HepG2 (cell line): Measurements from ENCODE around the gene LEP. TPM values are rescaled to one million over a fixed set of nuclear protein-coding genes. Genes with fewer than 3 reads are reported as not detected.

ENCODE experiments used
- ATAC-seq: fragments of 200-7000 bp; cut with Tn5 transposase; 3 replicates; pipeline ENCODE4 v1.9.1; 2020; ENCODE audit warnings: mild to moderate bottlenecking, moderate library complexity
- BruUV-seq: library from RNA; stranded (reverse); fragments of 400-500 nt; replicated peaks from 2 replicates; lab custom pipeline; 2021; lab: Mats Ljungman, UMichigan
- CTCF ChIA-PET: fragments of 300-600 bp; formaldehyde crosslinking; extraction: SDS; loops from one replicate; lab custom pipeline; 2021; ENCODE audit warnings: low total read pairs, inconsistent platforms, low intra/inter-chr PET ratio; lab: Yijun Ruan, JAX
- POLR2A ChIA-PET: fragments of 350-600 bp; sonication (Branson Sonifier 250); formaldehyde crosslinking; loops from one replicate; lab custom pipeline; 2020; ENCODE audit warnings: antibody characterized with exemption, inconsistent platforms; lab: Yijun Ruan, JAX
- DNase-seq: peaks from one replicate; pipeline ENCODE4 v3.0.0-alpha.2; 2015; ENCODE audit warnings: low spot score
- FAIRE-seq: peaks from 3 replicates; lab custom pipeline; 2011; peaks lifted over from hg19 to GRCh38; lab: Jason Lieb, UNC
- H2AFZ ChIP-seq: one replicate; pipeline ENCODE4 v1.6.1; 2011; ENCODE audit warnings: low read length, inconsistent platforms
- H3K27ac ChIP-seq: fragments of 300-600 bp; 3 replicates; pipeline ENCODE4 v1.8.0; 2011; ENCODE audit warnings: mixed run types, mild to moderate bottlenecking, mixed read lengths, low read length, inconsistent platforms; ENCODE audit not compliant: insufficient read depth; ENCODE audit errors: extremely low read length
- H3K27me3 ChIP-seq, 2 experiments: fragments of 200-600 bp in 1 of 2; 2 replicates in 1 of 2; 3 replicates in 1 of 2; pipeline versions ENCODE4 v1.6.0 to v1.8.0; 2011; ENCODE audit warnings: low read length in 2 of 2, mild to moderate bottlenecking in 2 of 2, moderate library complexity in 2 of 2, inconsistent platforms in 1 of 2; ENCODE audit not compliant: insufficient read depth in 2 of 2, control insufficient read depth in 1 of 2
- H3K36me3 ChIP-seq, 2 experiments: fragments of 200-600 bp in 1 of 2; replicated peaks in 1 of 2; 2 replicates in 1 of 2; 3 replicates in 1 of 2; pipeline versions ENCODE4 v1.5.1 to v1.8.0; 2011; ENCODE audit warnings: low read length in 2 of 2, inconsistent platforms in 1 of 2; ENCODE audit not compliant: insufficient read depth in 2 of 2, control insufficient read depth in 1 of 2
- H3K4me1 ChIP-seq: 2 replicates; pipeline ENCODE4 v1.5.1; 2012; ENCODE audit warnings: low read length, inconsistent platforms; ENCODE audit not compliant: insufficient read depth
- H3K4me2 ChIP-seq: 2 replicates; pipeline ENCODE4 v1.6.0; 2011; ENCODE audit warnings: low read depth, low read length, inconsistent platforms
- H3K4me3 ChIP-seq, 3 experiments: fragments of 200-600 bp in 1 of 3; sonication (generic), shearing (Covaris generic) in 1 of 3; replicated peaks in 1 of 3; 2 replicates each; pipeline ENCODE4 v1.5.1; 2011 to 2016; ENCODE audit warnings: low read length in 3 of 3, inconsistent platforms in 2 of 3, low read depth in 2 of 3, mild to moderate bottlenecking in 2 of 3, control low read depth in 1 of 3, mixed read lengths in 1 of 3; ENCODE audit not compliant: insufficient read depth in 1 of 3
- H3K79me2 ChIP-seq: one replicate; pipeline ENCODE4 v1.6.1; 2011; ENCODE audit warnings: low read length, inconsistent platforms; ENCODE audit not compliant: insufficient read depth
- H3K9ac ChIP-seq: 2 replicates; pipeline ENCODE4 v1.6.0; 2011; ENCODE audit warnings: mild to moderate bottlenecking, low read depth, low read length, inconsistent platforms; ENCODE audit not compliant: insufficient read depth
- H3K9me3 ChIP-seq: 2 replicates; pipeline ENCODE4 v1.5.1; 2012; ENCODE audit warnings: mild to moderate bottlenecking, low read length
- H4K20me1 ChIP-seq: 2 replicates; pipeline ENCODE4 v1.6.0; 2011; ENCODE audit warnings: inconsistent platforms, mild to moderate bottlenecking, low read length, moderate library complexity; ENCODE audit not compliant: insufficient read depth
- BHLHE40 ChIP-seq: IDR thresholded peaks from 2 replicates; pipeline ENCODE4 v1.6.1; 2011; ENCODE audit warnings: low read length, improper control_type of control experiment
- FOXK1 ChIP-seq: sonication (generic); formaldehyde crosslinking; IDR thresholded peaks from 2 replicates; pipeline ENCODE4 v1.4.0; 2020; ENCODE audit warnings: low read depth, missing genetic modification reagents, borderline replicate concordance
- HHEX ChIP-seq: IDR thresholded peaks from 2 replicates; pipeline ENCODE4 v1.6.1; 2016; ENCODE audit warnings: control low read depth
- HMGA1 ChIP-seq: sonication (generic); formaldehyde crosslinking; conservative IDR thresholded peaks from 2 replicates; pipeline ENCODE4 v1.4.0; 2020; ENCODE audit warnings: missing genetic modification reagents
- MXD1 ChIP-seq: sonication (generic); formaldehyde crosslinking; IDR thresholded peaks from 2 replicates; pipeline ENCODE4 v1.4.0; 2020; ENCODE audit warnings: mild to moderate bottlenecking, missing genetic modification reagents
- PHF5A ChIP-seq: IDR thresholded peaks from one replicate; pipeline ENCODE4 v1.6.1; 2018; ENCODE audit warnings: low read depth, missing genetic modification reagents; ENCODE audit not compliant: unreplicated experiment
- PITX1 ChIP-seq: sonication (generic); formaldehyde crosslinking; IDR thresholded peaks from 2 replicates; pipeline ENCODE4 v1.5.1; 2020; ENCODE audit warnings: mild to moderate bottlenecking, missing genetic modification reagents
- RXRB ChIP-seq: IDR thresholded peaks from 2 replicates; pipeline ENCODE4 v1.6.1; 2016; ENCODE audit warnings: borderline replicate concordance, missing genetic modification reagents, missing compliant biosample characterization
- SALL1 ChIP-seq: sonication (generic); formaldehyde crosslinking; IDR thresholded peaks from 2 replicates; pipeline ENCODE4 v1.8.0; 2022; ENCODE audit warnings: mild to moderate bottlenecking, missing genetic modification reagents
- ZNF431 ChIP-seq: sonication (generic); formaldehyde crosslinking; IDR thresholded peaks from 2 replicates; pipeline ENCODE4 v1.9.0; 2022; ENCODE audit warnings: missing genetic modification reagents, low read depth, mild to moderate bottlenecking, borderline replicate concordance
- ZNF878 ChIP-seq: sonication (generic); formaldehyde crosslinking; IDR thresholded peaks from 2 replicates; pipeline ENCODE4 v1.8.1; 2023; ENCODE audit warnings: mild to moderate bottlenecking, missing genetic modification reagents, moderate library complexity
- WGBS: methylation state at CpG from one replicate; pipeline ENCODE4 v1.1.6; 2017; ENCODE audit warnings: low lambda C conversion rate; 5-methylcytosine and 5-hydroxymethylcytosine counted together
- in situ Hi-C: cut with HindIII; loops from 2 replicates; pipeline ENCODE4 v1.10.0; 2017; ENCODE audit warnings: low pct_unique_long_range_greater_than_20kb; ENCODE audit not compliant: extremely low pct_ligation_motif_present
- intact Hi-C: fragments of 100-400 bp; cut with micrococcal nuclease; formaldehyde crosslinking; loops from one replicate; pipeline ENCODE4 v1.10.0; 2022; ENCODE audit not compliant: unreplicated experiment
- polyA plus RNA-seq, 8 experiments: library from polyadenylated mRNA; depleted of rRNA in 3 of 8; stranded (reverse) in 7 of 8; unstranded in 1 of 8; fragments of >200 nt; fragmentation: Illumina TruSeq in 4 of 8; extraction: Trizol in 4 of 8; gene quantifications; 2 replicates each; pipeline versions ENCODE4 v1.2.1 to v1.2.3, GENCODE V29; 2011 to 2016; ENCODE audit warnings: low read depth in 4 of 8, missing spikeins in 1 of 8, mixed read lengths in 1 of 8; ENCODE audit not compliant: insufficient read depth in 1 of 8
- total RNA-seq, 5 experiments: library from RNA; depleted of rRNA; stranded (reverse); fragments of >200 nt; fragmentation: Illumina TruSeq; extraction: Trizol; gene quantifications; 2 replicates each; pipeline ENCODE4 v1.2.3, GENCODE V29; 2016; ENCODE audit warnings: low read depth in 1 of 5
- TF ChIP-seq, protein P1 (sequence below): sonication (generic); formaldehyde crosslinking; IDR thresholded peaks from 2 replicates; pipeline ENCODE4 v1.5.0; 2020; ENCODE audit warnings: mild to moderate bottlenecking, missing genetic modification reagents
- TF ChIP-seq, protein P2 (sequence below): sonication (generic); formaldehyde crosslinking; IDR thresholded peaks from 2 replicates; pipeline ENCODE4 v1.4.0; 2020; ENCODE audit warnings: mild to moderate bottlenecking, low read depth, missing genetic modification reagents

The LEP gene
- total and polyA plus RNA-seq, 2 of the 13 experiments (the other 11 are each of a cell fraction or from before 2014, with no cell fraction given) = 0.05 TPM; not detected in 1

- no peak overlapping the region for H2AFZ ChIP-seq
- in situ Hi-C loops = loop anchor here (5.0 kb wide), 1 partner anchor 70 kb away; no protein-coding TSS in a partner anchor
- POLR2A ChIA-PET = no interaction called here
- H3K36me3 ChIP-seq = no peaks in the 10 kb centered on the region
- intact Hi-C loops = loop anchor here (5.0 kb wide), 1 partner anchor 170 kb away; no protein-coding TSS in a partner anchor
- no peak overlapping the region for H3K4me2 ChIP-seq
- H3K9ac ChIP-seq = no peak overlapping the region
- WGBS = 10% methylated on average over 2 of the region's 9 CpGs
- H3K79me2 ChIP-seq = no peaks in the 10 kb centered on the region
- H3K9me3 ChIP-seq = no peaks in the 10 kb centered on the region
- CTCF ChIA-PET = interaction anchor here (3.1 kb wide), 1 partner anchor 499 kb away, joined by 25 read pairs; no protein-coding TSS in a partner anchor
- 0 out of 2 replicates have a peak, but pooled peaks cover 8% of the 10 kb centered on the region for H3K4me1 ChIP-seq
- TF ChIP-seq PHF5A (CRISPR knock-in tag) (no peak), ZNF878 (CRISPR knock-in tag) (no peak), FOXK1 (no peak), BHLHE40 (no peak), RXRB (CRISPR knock-in tag) (no peak), MXD1 (no peak), HMGA1 (no peak), HHEX (CRISPR knock-in tag) (no peak), SALL1 (CRISPR knock-in tag) (no peak), PITX1 (CRISPR knock-in tag) (no peak), ZNF431 (CRISPR knock-in tag) (no peak)
- TF ChIP-seq, protein P1, sequence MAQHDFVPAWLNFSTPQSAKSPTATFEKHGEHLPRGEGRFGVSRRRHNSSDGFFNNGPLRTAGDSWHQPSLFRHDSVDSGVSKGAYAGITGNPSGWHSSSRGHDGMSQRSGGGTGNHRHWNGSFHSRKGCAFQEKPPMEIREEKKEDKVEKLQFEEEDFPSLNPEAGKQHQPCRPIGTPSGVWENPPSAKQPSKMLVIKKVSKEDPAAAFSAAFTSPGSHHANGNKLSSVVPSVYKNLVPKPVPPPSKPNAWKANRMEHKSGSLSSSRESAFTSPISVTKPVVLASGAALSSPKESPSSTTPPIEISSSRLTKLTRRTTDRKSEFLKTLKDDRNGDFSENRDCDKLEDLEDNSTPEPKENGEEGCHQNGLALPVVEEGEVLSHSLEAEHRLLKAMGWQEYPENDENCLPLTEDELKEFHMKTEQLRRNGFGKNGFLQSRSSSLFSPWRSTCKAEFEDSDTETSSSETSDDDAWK (CRISPR knock-in tag) = no peak
- TF ChIP-seq, protein P2, sequence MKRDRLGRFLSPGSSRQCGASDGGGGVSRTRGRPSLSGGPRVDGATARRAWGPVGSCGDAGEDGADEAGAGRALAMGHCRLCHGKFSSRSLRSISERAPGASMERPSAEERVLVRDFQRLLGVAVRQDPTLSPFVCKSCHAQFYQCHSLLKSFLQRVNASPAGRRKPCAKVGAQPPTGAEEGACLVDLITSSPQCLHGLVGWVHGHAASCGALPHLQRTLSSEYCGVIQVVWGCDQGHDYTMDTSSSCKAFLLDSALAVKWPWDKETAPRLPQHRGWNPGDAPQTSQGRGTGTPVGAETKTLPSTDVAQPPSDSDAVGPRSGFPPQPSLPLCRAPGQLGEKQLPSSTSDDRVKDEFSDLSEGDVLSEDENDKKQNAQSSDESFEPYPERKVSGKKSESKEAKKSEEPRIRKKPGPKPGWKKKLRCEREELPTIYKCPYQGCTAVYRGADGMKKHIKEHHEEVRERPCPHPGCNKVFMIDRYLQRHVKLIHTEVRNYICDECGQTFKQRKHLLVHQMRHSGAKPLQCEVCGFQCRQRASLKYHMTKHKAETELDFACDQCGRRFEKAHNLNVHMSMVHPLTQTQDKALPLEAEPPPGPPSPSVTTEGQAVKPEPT (CRISPR knock-in tag) = no peak
- no peak overlapping the region for H3K4me3 ChIP-seq
- DNase-seq (no peak), FAIRE-seq (no peak), ATAC-seq (no peak)
- H4K20me1 ChIP-seq = peaks cover 2% of the 10 kb centered on the region; the same call in 1 of the 2 replicates
- no TSS peak for BruUV-seq
- H3K27me3 ChIP-seq = peaks cover 0 to 73% of the 10 kb centered on the region in 2 experiments; a peak in 4 of 5 replicates
- no peak overlapping the region for H3K27ac ChIP-seq
These were observed 34.2 kb upstream of the LEP start for GRCh38 chr7:128206747-128207500.
